ENCODE results near the gene INTS11.

GRCh38 chr1:1281533-1282321 lies 42.7 kb downstream of the INTS11 start:
- no peak for TF ChIP-seq ZNF639 (CRISPR knock-in tag; conservative IDR thresholded peaks at IDR 0.05 in 1 of 2, IDR thresholded peaks at IDR 0.05 in 1 of 2)
- TF ChIP-seq ATF4 (CRISPR knock-in tag; IDR thresholded peaks at IDR 0.05): no peak
- TF ChIP-seq CHD1 (IDR thresholded peaks at IDR 0.05; ENCODE audit: low read length): no peak
- no peak for TF ChIP-seq TCF7L2 (IDR thresholded peaks at IDR 0.05; ENCODE audit: low read depth, low read length)
- TF ChIP-seq UBTF (IDR thresholded peaks at IDR 0.05; ENCODE audit: borderline replicate concordance in 1 of 2, low read depth in 2 of 2, low read length in 2 of 2): no peak
- no peak for TF ChIP-seq CBX5 (IDR thresholded peaks at IDR 0.05; ENCODE audit: borderline replicate concordance, low read depth)
- no peak for TF ChIP-seq ZNF668 (CRISPR knock-in tag; IDR thresholded peaks at IDR 0.05)
- TF ChIP-seq CTCF (IDR thresholded peaks at IDR 0.05 in 2 of 3, conservative IDR thresholded peaks at IDR 0.05 in 1 of 3; ENCODE audit: insufficient read depth in 2 of 3, low read depth in 1 of 3, low read length in 3 of 3): no peak
- TF ChIP-seq TGIF2 (CRISPR knock-in tag; IDR thresholded peaks at IDR 0.05): no peak
- no peak for TF ChIP-seq U2AF1 (optimal IDR thresholded peaks at IDR 0.05; ENCODE audit: low read depth, low read length)
- no peak for TF ChIP-seq POLR2A (conservative IDR thresholded peaks at IDR 0.05)
- no peak for TF ChIP-seq PHTF2 (CRISPR knock-in tag; IDR thresholded peaks at IDR 0.05)

All from K562 (cell line).